OCI-LY3 (cell line): ENCODE measurements around the gene REN.

ENCODE experiments used
- H2AFZ ChIP-seq: fragments of 200-600, 300-600 bp; shearing (Covaris generic); 2 replicates; pipeline ENCODE4 v1.6.0; 2014; ENCODE audit warnings: antibody characterized with exemption, low read depth, low read length
- H3K27ac ChIP-seq: fragments of 200-600, 300-600 bp; sonication (generic); 2 replicates; pipeline ENCODE4 v1.5.1; 2014; ENCODE audit warnings: mild to moderate bottlenecking, low read length, moderate library complexity, mixed read lengths
- H3K27me3 ChIP-seq: fragments of 200-600, 300-600 bp; sonication (generic); 2 replicates; pipeline ENCODE4 v1.6.1; 2014; ENCODE audit warnings: low read depth, low read length, mixed read lengths
- H3K36me3 ChIP-seq: fragments of 200-600, 300-600 bp; sonication (generic); replicated peaks from 2 replicates; pipeline ENCODE3; 2014; ENCODE audit warnings: low read depth, low read length, mixed read lengths
- H3K4me1 ChIP-seq: fragments of 300-600, 200-600 bp; sonication (generic); 2 replicates; pipeline ENCODE4 v1.6.1; 2014; ENCODE audit warnings: low read length, mixed read lengths
- H3K4me2 ChIP-seq: fragments of 200-600, 300-600 bp; sonication (generic); 2 replicates; pipeline ENCODE4 v1.6.1; 2014; ENCODE audit warnings: low read length, mixed read lengths
- H3K4me3 ChIP-seq: fragments of 300-600, 200-600 bp; sonication (generic); 2 replicates; pipeline ENCODE4 v1.5.1; 2014; ENCODE audit warnings: antibody characterized with exemption, mild to moderate bottlenecking, low read length, moderate library complexity
- H3K79me2 ChIP-seq: fragments of 300-600, 200-600 bp; shearing (Covaris generic); 2 replicates; pipeline ENCODE4 v1.6.1; 2014; ENCODE audit warnings: mild to moderate bottlenecking, low read length, mixed read lengths
- H3K9ac ChIP-seq: fragments of 300-600, 200-600 bp; shearing (Covaris generic); 2 replicates; pipeline ENCODE4 v1.6.0; 2014; ENCODE audit warnings: mild to moderate bottlenecking, low read length, moderate library complexity
- H3K9me3 ChIP-seq: fragments of 200-600, 300-600 bp; shearing (Covaris generic); 2 replicates; pipeline ENCODE4 v1.6.1; 2014; ENCODE audit warnings: low read length, mixed read lengths; ENCODE audit not compliant: insufficient read depth
- H4K20me1 ChIP-seq: fragments of 200-600, 300-600 bp; sonication (generic); 2 replicates; pipeline ENCODE4 v1.6.1; 2016; ENCODE audit warnings: low read length, mixed read lengths; ENCODE audit not compliant: insufficient read depth
- EZH2phosphoT487 ChIP-seq: fragments of 200-600 bp; shearing (Covaris generic); IDR thresholded peaks from 2 replicates; pipeline ENCODE4 v1.6.1; 2018; ENCODE audit warnings: antibody characterized with exemption, mixed run types, low read depth
- TF ChIP-seq, protein P1 (sequence below): fragments of 200-600, 300-600 bp; sonication (generic); IDR thresholded peaks from 2 replicates; pipeline ENCODE4 v1.5.1; 2014; ENCODE audit warnings: antibody characterized with exemption, low read length, low read depth

REN gene

DNA sequence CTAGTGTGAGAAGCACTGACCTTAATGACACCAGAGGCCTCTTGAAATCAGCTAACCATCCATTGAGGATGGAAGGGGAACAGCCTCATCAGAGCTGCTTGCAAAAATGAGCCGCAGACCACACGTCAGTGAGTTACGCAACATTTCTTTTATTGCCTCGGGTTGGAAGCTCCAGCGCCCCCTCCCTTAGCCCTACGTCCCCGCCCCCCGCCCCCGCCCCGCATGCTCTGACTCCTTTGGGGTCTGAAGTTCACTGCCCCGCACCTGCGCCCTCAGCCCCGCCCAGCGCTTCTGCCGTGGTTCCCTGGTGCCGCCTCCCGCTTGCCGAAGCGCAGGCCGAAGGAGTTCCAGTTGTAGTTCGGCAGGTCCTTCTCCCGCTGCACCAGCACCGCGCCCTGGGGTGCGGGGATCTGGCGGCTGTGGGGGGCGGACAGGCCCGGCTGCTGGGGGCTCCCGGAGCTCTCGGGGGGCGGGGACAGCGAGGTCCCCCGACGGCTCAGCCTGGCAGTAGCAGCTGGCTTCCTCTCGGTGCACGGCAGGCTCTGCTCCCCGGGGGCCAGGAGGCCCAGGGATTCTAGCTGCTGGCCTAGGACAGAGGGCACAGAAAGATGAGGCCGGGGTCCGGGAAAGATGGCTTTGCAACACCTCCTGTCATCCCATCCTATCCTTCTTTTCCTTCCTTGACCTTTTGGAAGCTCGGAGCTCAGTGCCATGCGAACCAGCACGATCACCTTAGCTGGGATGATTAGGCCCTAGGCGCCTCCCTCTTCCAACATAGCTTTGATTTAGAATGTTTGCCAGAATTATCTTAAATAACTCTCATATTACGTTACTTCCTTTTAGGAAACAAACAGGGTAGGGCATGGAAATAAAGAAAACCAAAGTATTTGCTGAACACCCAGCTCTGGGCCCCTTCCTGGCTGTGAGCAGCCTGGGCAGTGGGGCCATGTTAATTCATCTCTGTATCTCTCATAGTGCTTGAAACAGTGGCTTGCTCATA lies 24.4 kb upstream of the REN start:
- H3K36me3 ChIP-seq, result no peaks in the 10 kb centered on the region
- no peaks in the 10 kb centered on the region for H3K9me3 ChIP-seq
- H4K20me1 ChIP-seq, result no peaks in the 10 kb centered on the region; the same call in 1 of the 2 replicates
- no peak overlapping the region for H3K9ac ChIP-seq
- no peaks in the 10 kb centered on the region for H3K79me2 ChIP-seq
- H2AFZ ChIP-seq, result no peak overlapping the region
- H3K4me3 ChIP-seq, result no peak overlapping the region
- peaks cover 4% of the 10 kb centered on the region; the same call in 1 of the 2 replicates for H3K4me1 ChIP-seq
- TF ChIP-seq EZH2phosphoT487, result no peak
- TF ChIP-seq, protein P1, sequence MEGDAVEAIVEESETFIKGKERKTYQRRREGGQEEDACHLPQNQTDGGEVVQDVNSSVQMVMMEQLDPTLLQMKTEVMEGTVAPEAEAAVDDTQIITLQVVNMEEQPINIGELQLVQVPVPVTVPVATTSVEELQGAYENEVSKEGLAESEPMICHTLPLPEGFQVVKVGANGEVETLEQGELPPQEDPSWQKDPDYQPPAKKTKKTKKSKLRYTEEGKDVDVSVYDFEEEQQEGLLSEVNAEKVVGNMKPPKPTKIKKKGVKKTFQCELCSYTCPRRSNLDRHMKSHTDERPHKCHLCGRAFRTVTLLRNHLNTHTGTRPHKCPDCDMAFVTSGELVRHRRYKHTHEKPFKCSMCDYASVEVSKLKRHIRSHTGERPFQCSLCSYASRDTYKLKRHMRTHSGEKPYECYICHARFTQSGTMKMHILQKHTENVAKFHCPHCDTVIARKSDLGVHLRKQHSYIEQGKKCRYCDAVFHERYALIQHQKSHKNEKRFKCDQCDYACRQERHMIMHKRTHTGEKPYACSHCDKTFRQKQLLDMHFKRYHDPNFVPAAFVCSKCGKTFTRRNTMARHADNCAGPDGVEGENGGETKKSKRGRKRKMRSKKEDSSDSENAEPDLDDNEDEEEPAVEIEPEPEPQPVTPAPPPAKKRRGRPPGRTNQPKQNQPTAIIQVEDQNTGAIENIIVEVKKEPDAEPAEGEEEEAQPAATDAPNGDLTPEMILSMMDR, result no peak
- peaks cover 51% of the 10 kb centered on the region for H3K27me3 ChIP-seq
- no peak overlapping the region for H3K27ac ChIP-seq
- H3K4me2 ChIP-seq, result no peak overlapping the region

DNA sequence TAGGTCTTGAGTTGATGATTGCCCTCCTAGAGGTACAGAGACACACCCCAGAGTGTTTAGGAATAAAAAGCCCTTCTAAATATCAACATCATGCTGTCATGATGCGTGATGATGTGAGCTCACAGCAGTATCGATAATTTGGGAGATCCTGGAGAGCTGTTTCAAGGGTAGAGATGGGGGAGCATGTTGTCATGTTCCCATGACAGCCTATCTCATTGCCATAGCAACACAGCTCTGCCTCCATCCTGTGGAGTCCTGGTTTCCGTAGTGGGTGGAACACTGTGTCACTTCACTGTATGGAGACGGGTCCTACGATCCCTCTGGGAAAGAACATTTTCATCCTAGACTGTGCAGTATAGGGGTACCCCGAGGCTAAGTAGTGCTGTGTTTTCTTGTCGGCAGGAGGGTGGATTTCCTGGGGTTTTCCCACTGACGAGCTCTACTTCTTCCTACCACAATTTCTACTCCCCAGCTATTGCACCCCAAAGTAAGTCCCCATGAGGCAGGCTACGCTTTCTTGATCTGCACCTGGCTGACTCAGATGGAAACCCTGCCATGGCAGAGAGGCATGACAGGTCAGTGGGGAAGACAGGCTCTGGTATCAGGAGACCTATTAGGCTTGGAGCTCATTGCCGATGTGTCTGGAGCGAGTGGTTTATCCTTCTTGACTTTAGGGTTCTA lies 23.0 kb upstream of the REN start:
- no peak overlapping the region for H3K4me2 ChIP-seq
- no peak for TF ChIP-seq EZH2phosphoT487
- TF ChIP-seq, protein P1, result no peak

DNA sequence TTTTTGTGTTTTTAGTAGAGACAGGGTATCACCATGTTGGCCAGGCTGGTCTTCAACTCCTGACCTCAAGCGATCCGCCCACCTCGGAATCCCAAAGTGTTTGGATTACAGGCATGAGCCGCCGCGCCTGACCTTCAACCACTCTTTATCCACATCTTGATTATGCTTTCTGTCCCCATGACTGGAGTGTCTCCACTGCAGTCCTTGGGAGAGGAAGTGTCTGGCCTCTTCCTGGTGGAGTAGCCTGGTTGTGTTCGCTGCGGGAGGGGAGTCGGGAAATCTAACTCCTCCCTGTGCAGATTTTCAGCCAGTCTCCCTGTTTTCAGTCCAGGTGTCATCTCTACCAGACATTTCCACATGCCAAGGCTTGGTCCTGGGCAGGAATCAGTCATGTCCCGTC lies 20.5 kb upstream of the REN start:
- Histone ChIP-seq H4K20me1 (no peaks in the 10 kb centered on the region), H3K36me3 (no peaks in the 10 kb centered on the region), H3K9me3 (no peaks in the 10 kb centered on the region), H3K9ac (no peak overlapping the region), H3K4me2 (no peak overlapping the region), H3K27me3 (peaks cover 28% of the 10 kb centered on the region), H2AFZ (no peak overlapping the region), H3K79me2 (no peaks in the 10 kb centered on the region), H3K27ac (no peak overlapping the region), H3K4me1 (peaks cover 4% of the 10 kb centered on the region; the same call in 1 of the 2 replicates), H3K4me3 (no peak overlapping the region)
- TF ChIP-seq, protein P1, result no peak
- no peak for TF ChIP-seq EZH2phosphoT487

More for the DNA sequence above, 23.0 kb upstream of the REN start:
- H3K27me3 ChIP-seq, result peaks cover 47% of the 10 kb centered on the region
- H3K27ac ChIP-seq, result no peak overlapping the region
- H4K20me1 ChIP-seq, result no peaks in the 10 kb centered on the region; the same call in 1 of the 2 replicates
- H3K79me2 ChIP-seq, result no peaks in the 10 kb centered on the region
- no peak overlapping the region for H3K4me3 ChIP-seq
- H3K9me3 ChIP-seq, result no peaks in the 10 kb centered on the region
- H3K36me3 ChIP-seq, result no peaks in the 10 kb centered on the region
- peaks cover 4% of the 10 kb centered on the region; the same call in 1 of the 2 replicates for H3K4me1 ChIP-seq
- no peak overlapping the region for H3K9ac ChIP-seq
- no peak overlapping the region for H2AFZ ChIP-seq

DNA sequence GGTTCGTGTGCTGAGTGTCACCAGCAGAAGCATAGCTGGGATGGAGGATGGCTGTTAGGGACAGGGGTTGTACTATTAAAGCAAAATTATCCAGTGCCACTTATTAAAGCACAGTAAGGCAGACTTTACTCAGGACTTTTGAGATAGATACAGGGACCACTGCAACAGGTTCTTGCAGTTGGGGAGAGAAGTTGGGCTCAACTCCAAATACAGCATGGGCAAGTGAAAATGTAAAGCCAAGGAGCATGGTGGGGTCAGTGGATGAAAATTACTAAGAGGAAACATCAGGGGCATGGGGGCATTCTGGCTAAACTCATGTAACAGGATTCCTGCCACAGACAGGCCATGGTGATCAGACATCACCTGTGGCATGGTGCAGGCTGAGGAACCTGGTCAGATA lies 15.0 kb upstream of the REN start:
- Histone ChIP-seq H2AFZ (no peak overlapping the region), H3K4me3 (no peak overlapping the region), H3K4me1 (no peaks in the 10 kb centered on the region), H3K27ac (no peak overlapping the region), H3K9ac (no peak overlapping the region), H3K9me3 (no peaks in the 10 kb centered on the region), H3K4me2 (no peak overlapping the region), H3K36me3 (no peaks in the 10 kb centered on the region), H4K20me1 (no peaks in the 10 kb centered on the region), H3K27me3 (peaks cover 21% of the 10 kb centered on the region; the same call in 1 of the 2 replicates), H3K79me2 (no peaks in the 10 kb centered on the region)
- TF ChIP-seq EZH2phosphoT487, result no peak
- TF ChIP-seq, protein P1, result no peak
